Measurements from ENCODE around the gene IFT88.

IFT88 gene

DNA sequence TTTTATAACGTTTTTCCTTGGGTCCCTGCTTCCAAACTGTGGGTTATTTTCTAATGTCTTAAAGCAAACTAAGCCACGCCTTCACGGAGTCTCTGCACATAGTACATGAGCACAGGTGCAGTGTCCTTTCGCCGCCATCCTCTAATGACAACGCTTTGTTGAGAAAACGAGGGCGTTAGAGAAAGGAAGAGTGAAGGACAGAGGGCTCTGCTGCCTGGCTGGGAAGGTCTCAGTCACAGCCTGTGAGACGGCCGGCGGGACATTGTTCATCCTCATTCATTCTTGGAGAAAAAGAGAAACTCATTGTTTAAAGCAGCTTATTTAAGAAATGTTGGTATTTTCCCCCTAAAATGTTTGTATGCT lies 146.0 kb downstream of the IFT88 start:
- intact Hi-C loops (cut with micrococcal nuclease) = loop anchor here (2.0 to 5.0 kb wide), 4 partner anchors 59 to 218 kb away; partner anchors contain the start of gene EEF1AKMT1
- H3K27ac Mint-ChIP-seq = no peak overlapping the region
- H3K4me3 Mint-ChIP-seq = no peak overlapping the region
- H3K27me3 Mint-ChIP-seq = peaks cover 28% of the 10 kb centered on the region
- H3K36me3 Mint-ChIP-seq (ENCODE audit: low read depth) = no peaks in the 10 kb centered on the region
- peaks cover 9% of the 10 kb centered on the region for H3K4me1 Mint-ChIP-seq (ENCODE audit: low read depth)
- H3K9me3 Mint-ChIP-seq = no peaks in the 10 kb centered on the region

DNA sequence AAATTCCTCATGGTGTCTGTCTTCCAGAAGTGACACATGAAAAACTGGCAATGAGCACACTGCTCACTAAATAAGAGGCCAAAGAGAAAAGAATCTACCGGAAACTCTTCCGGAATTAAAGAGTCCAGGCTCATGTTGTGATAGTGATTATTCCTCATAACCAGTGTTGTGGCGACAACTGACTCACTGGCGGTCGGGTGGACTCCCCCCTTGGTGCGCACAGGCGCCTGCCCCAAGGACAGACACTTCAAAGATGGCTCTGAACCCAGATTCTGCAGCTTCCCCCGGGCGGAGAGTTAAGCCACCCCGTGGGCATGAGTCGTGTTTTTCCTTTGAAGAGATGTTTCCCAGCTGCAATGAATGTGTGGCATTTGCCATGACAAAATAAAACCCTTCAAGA lies 146.8 kb downstream of the IFT88 start:
- Mint-ChIP-seq H3K4me1 (ENCODE audit: low read depth) (peaks cover 9% of the 10 kb centered on the region), H3K4me3 (no peak overlapping the region), H3K9me3 (no peaks in the 10 kb centered on the region), H3K27me3 (peaks cover 28% of the 10 kb centered on the region), H3K27ac (no peak overlapping the region), H3K36me3 (ENCODE audit: low read depth) (no peaks in the 10 kb centered on the region)
- intact Hi-C loops (cut with micrococcal nuclease) = loop anchor here (2.0 to 5.0 kb wide), 4 partner anchors 59 to 219 kb away; partner anchors contain the start of gene EEF1AKMT1

- H3K36me3 Mint-ChIP-seq (ENCODE audit: low read depth) = no peaks in the 10 kb centered on the region
- H3K27me3 Mint-ChIP-seq = peaks cover 28% of the 10 kb centered on the region
- H3K4me3 Mint-ChIP-seq = no peak overlapping the region
- intact Hi-C loops (cut with micrococcal nuclease) = loop anchor here (5.0 kb wide), 2 partner anchors 58 to 113 kb away; partner anchors contain the start of gene EEF1AKMT1
- H3K9me3 Mint-ChIP-seq = no peaks in the 10 kb centered on the region
- H3K4me1 Mint-ChIP-seq (ENCODE audit: low read depth) = peaks cover 9% of the 10 kb centered on the region
- H3K27ac Mint-ChIP-seq = no peak overlapping the region
Observed at GRCh38 chr13:20714161-20714560, 147.2 kb downstream of the IFT88 start.

DNA sequence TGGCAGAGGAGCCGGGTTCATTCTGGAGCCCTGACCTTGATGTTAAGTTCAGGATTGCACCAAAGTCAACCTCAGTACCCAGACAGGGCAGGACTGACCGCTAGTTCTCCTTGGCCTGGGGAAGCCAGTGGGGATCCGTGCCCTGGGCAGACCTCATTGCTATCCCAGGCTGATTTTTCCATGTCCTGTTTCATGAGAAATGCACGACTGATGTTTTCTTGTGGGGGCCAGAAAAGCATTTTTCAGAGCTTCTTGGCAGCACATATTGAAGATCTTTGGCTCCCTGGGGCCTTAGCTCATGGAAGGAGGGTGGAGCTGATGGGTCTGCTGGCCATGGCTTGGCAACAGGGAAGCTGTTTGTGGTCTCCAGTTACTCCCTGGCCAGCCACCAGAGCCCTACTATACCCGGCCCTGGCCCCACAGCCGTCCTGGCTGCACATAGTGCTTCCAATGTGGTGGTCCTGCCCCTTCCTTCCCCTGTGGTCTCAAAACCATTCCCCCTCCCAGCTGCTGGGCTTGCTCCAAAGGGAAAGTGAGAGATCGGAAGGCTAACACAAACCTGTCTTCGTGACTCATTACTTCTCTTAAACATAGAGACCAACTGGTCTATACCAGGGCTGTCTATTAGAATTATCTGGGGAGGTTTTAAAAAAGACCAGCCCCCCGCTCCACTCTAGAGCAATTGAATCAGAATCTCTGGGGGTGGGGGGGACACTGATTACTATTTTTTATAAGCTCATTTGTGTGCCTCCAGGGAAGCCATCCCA lies 147.8 kb downstream of the IFT88 start:
- no peaks in the 10 kb centered on the region for H3K9me3 Mint-ChIP-seq
- H3K4me1 Mint-ChIP-seq (ENCODE audit: low read depth) = peaks cover 9% of the 10 kb centered on the region
- H3K27me3 Mint-ChIP-seq = peaks cover 28% of the 10 kb centered on the region
- no peak overlapping the region for H3K4me3 Mint-ChIP-seq
- no peaks in the 10 kb centered on the region for H3K36me3 Mint-ChIP-seq (ENCODE audit: low read depth)
- no peak overlapping the region for H3K27ac Mint-ChIP-seq
- intact Hi-C loops (cut with micrococcal nuclease) = loop anchor here (5.0 kb wide), 2 partner anchors 58 to 113 kb away; partner anchors contain the start of gene EEF1AKMT1

DNA sequence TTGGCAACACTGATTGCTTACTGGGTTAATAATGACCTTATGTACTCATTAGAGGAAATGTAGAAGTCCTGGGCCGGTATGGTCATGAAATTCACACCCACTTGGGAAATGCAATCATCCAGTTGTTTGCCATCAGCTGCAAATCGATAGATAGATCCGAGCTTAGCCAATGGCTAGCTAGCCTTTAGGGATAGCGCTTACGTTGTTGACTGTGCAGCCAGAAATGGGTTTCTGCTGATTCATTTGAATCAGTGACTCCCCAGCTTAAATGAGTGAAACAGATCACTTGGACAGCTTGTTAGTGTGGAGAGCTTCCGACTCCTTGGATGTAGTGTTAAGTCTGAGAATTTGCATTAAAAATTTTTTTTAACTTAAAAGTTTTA lies 148.4 kb downstream of the IFT88 start:
- Mint-ChIP-seq H3K4me3 (no peak overlapping the region), H3K27me3 (peaks cover 28% of the 10 kb centered on the region), H3K36me3 (ENCODE audit: low read depth) (no peaks in the 10 kb centered on the region), H3K4me1 (ENCODE audit: low read depth) (peaks cover 9% of the 10 kb centered on the region), H3K9me3 (no peaks in the 10 kb centered on the region), H3K27ac (no peak overlapping the region)
- intact Hi-C loops (cut with micrococcal nuclease) = no loop called here

- intact Hi-C loops (cut with micrococcal nuclease) = no loop called here
Observed at GRCh38 chr13:20716951-20717350, 150.0 kb downstream of the IFT88 start.

GRCh38 chr13:20717581-20718542 lies 150.9 kb downstream of the IFT88 start:
- Mint-ChIP-seq H3K4me3 (no peak overlapping the region), H3K4me1 (ENCODE audit: low read depth) (peaks cover 16% of the 10 kb centered on the region), H3K9me3 (no peaks in the 10 kb centered on the region), H3K36me3 (ENCODE audit: low read depth) (no peaks in the 10 kb centered on the region), H3K27ac (no peak overlapping the region), H3K27me3 (peaks cover 38% of the 10 kb centered on the region)
- intact Hi-C loops (cut with micrococcal nuclease) = no loop called here

More at GRCh38 chr13:20716951-20717350, 150.0 kb downstream of the IFT88 start:
- H3K36me3 Mint-ChIP-seq (ENCODE audit: low read depth) = no peaks in the 10 kb centered on the region
- no peaks in the 10 kb centered on the region for H3K9me3 Mint-ChIP-seq
- no peak overlapping the region for H3K27ac Mint-ChIP-seq
- H3K4me3 Mint-ChIP-seq = no peak overlapping the region
- peaks cover 19% of the 10 kb centered on the region for H3K4me1 Mint-ChIP-seq (ENCODE audit: low read depth)
- H3K27me3 Mint-ChIP-seq = peaks cover 36% of the 10 kb centered on the region

GRCh38 chr13:20718958-20719566 lies 152.1 kb downstream of the IFT88 start:
- Mint-ChIP-seq H3K27ac (no peak overlapping the region), H3K36me3 (ENCODE audit: low read depth) (no peaks in the 10 kb centered on the region), H3K9me3 (no peaks in the 10 kb centered on the region), H3K4me1 (ENCODE audit: low read depth) (peaks cover 13% of the 10 kb centered on the region), H3K27me3 (peaks cover 30% of the 10 kb centered on the region), H3K4me3 (no peak overlapping the region)
- intact Hi-C loops (cut with micrococcal nuclease) = no loop called here

GRCh38 chr13:20719783-20720182 lies 152.8 kb downstream of the IFT88 start:
- Mint-ChIP-seq H3K27ac (no peak overlapping the region), H3K36me3 (ENCODE audit: low read depth) (no peaks in the 10 kb centered on the region)
- intact Hi-C loops (cut with micrococcal nuclease) = no loop called here

DNA sequence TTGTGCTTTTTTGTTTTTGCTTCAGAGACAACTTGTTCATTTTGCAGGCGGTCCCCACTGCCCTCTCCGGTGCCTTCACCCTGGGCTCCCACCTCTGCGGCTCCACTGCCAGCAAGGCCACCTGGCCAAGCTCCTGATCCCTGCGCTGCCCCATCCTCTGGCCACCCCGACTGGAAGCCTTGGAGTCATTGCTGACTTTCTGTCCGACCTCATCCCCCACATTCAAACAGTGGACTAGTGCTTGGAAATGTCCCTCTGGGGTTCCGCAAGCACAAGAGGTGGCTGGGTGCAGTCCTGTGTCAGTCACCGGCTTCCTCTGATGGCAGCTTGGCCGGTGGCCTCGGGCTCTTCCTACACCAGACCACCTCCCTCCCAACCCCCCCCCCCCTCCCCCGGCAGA lies 153.5 kb downstream of the IFT88 start:
- intact Hi-C loops (cut with micrococcal nuclease) = no loop called here
- Mint-ChIP-seq H3K4me1 (ENCODE audit: low read depth) (peaks cover 13% of the 10 kb centered on the region), H3K27ac (no peak overlapping the region), H3K36me3 (ENCODE audit: low read depth) (no peaks in the 10 kb centered on the region), H3K27me3 (peaks cover 23% of the 10 kb centered on the region), H3K9me3 (no peaks in the 10 kb centered on the region), H3K4me3 (no peak overlapping the region)

More at GRCh38 chr13:20719783-20720182, 152.8 kb downstream of the IFT88 start:
- peaks cover 24% of the 10 kb centered on the region for H3K27me3 Mint-ChIP-seq
- peaks cover 13% of the 10 kb centered on the region for H3K4me1 Mint-ChIP-seq (ENCODE audit: low read depth)
- no peaks in the 10 kb centered on the region for H3K9me3 Mint-ChIP-seq
- H3K4me3 Mint-ChIP-seq = no peak overlapping the region

GRCh38 chr13:20721058-20721453 lies 154.1 kb downstream of the IFT88 start:
- Mint-ChIP-seq H3K9me3 (no peaks in the 10 kb centered on the region), H3K4me1 (ENCODE audit: low read depth) (peaks cover 13% of the 10 kb centered on the region), H3K36me3 (ENCODE audit: low read depth) (no peaks in the 10 kb centered on the region), H3K27ac (no peak overlapping the region), H3K4me3 (no peak overlapping the region), H3K27me3 (peaks cover 23% of the 10 kb centered on the region)
- intact Hi-C loops (cut with micrococcal nuclease) = no loop called here

- no peak overlapping the region for H3K27ac Mint-ChIP-seq
- H3K4me1 Mint-ChIP-seq (ENCODE audit: low read depth) = peaks cover 13% of the 10 kb centered on the region
- intact Hi-C loops (cut with micrococcal nuclease) = no loop called here
- H3K9me3 Mint-ChIP-seq = no peaks in the 10 kb centered on the region
- H3K36me3 Mint-ChIP-seq (ENCODE audit: low read depth) = no peaks in the 10 kb centered on the region
- H3K4me3 Mint-ChIP-seq = peak overlapping the region; percentile 24
- peaks cover 23% of the 10 kb centered on the region for H3K27me3 Mint-ChIP-seq
Observed at GRCh38 chr13:20721454-20722357, 154.7 kb downstream of the IFT88 start.

- Mint-ChIP-seq H3K27ac (no peak overlapping the region), H3K4me3 (no peak overlapping the region), H3K27me3 (peaks cover 3% of the 10 kb centered on the region), H3K36me3 (ENCODE audit: low read depth) (no peaks in the 10 kb centered on the region), H3K9me3 (no peaks in the 10 kb centered on the region), H3K4me1 (ENCODE audit: low read depth) (peaks cover 8% of the 10 kb centered on the region)
- intact Hi-C loops (cut with micrococcal nuclease) = no loop called here
Observed at GRCh38 chr13:20727856-20728255, 160.9 kb downstream of the IFT88 start.

Data from dendritic cell treated with granulocyte-macrophage colony-stimulating factor and Interleukin-4, amounts not matched to agents 40 ng/mL and 50 ng/mL, for 4 days (primary cell).